Stomach (tissue), 9 donors: ENCODE measurements around the gene SHANK2. TPM values are rescaled to one million over a fixed set of nuclear protein-coding genes. Genes with fewer than 3 reads are reported as not detected.
A peak's percentile ranks its signal among the peaks of the same experiment; 100 is the strongest.

Experiments
- DNase-seq, 2 donors: peaks; one replicate each; pipeline versions ENCODE4 v3.0.0 to v3.0.0-alpha.2; 2013 to 2019
- H3K27ac ChIP-seq, 5 donors: fragments of 200-600 bp in 4 of 5; sonication (generic) in 4 of 5; one replicate each; pipeline ENCODE4 v1.5.1; 2013 to 2019; ENCODE audit warnings: mild to moderate bottlenecking in 1 of 5, moderate library complexity in 1 of 5
- H3K27me3 ChIP-seq, 3 donors: fragments of 200-600 bp; sonication (generic); one replicate each; pipeline ENCODE4 v1.5.1; 2017 to 2019; ENCODE audit warnings: mixed run types in 1 of 3
- H3K36me3 ChIP-seq, 4 donors: fragments of 200-600 bp; sonication (generic); 1 replicate in 3 of 4; 2 replicates in 1 of 4; pipeline ENCODE4 v1.5.1; 2016 to 2019
- H3K4me1 ChIP-seq, 4 donors: fragments of 200-600 bp; sonication (generic); one replicate each; pipeline ENCODE4 v1.5.1; 2016 to 2019
- H3K4me3 ChIP-seq, 4 donors: fragments of 200-600 bp; sonication (generic) in 3 of 4; one replicate each; pipeline ENCODE4 v1.5.1; 2016 to 2019; ENCODE audit warnings: mild to moderate bottlenecking in 1 of 4
- H3K9me3 ChIP-seq, 4 donors: fragments of 200-600 bp; sonication (generic); one replicate each; pipeline ENCODE4 v1.5.1; 2016 to 2019
- EP300 ChIP-seq: sonication (generic); formaldehyde crosslinking; IDR thresholded peaks from one replicate; pipeline ENCODE4 v1.6.1; 2017; ENCODE audit warnings: antibody characterized with exemption
- POLR2A ChIP-seq, 4 donors: fragments of 450-650 bp; IDR thresholded peaks; one replicate each; pipeline ENCODE4 v1.6.1; 2016; ENCODE audit warnings: antibody characterized with exemption in 4 of 4, control low read depth in 2 of 4, mild to moderate bottlenecking in 1 of 4, moderate library complexity in 1 of 4
- POLR2AphosphoS5 ChIP-seq, 3 donors: sonication (generic); formaldehyde crosslinking; IDR thresholded peaks; one replicate each; pipeline ENCODE4 v1.6.1; 2016; ENCODE audit warnings: antibody characterized with exemption in 3 of 3
- WGBS, 5 donors: extraction: QIAGEN DNeasy Blood & Tissue Kit in 3 of 5; methylation state at CpG; one replicate each; pipeline versions ENCODE4 v1.1.5 to v1.1.7; 2013 to 2018; 5-methylcytosine and 5-hydroxymethylcytosine counted together
- intact Hi-C: fragments of 100-400 bp; cut with DNase I; formaldehyde crosslinking; loops from one replicate; pipeline ENCODE4 v1.15.1; 2023; ENCODE audit warnings: low total_unique reads
- polyA plus RNA-seq, 3 donors: library from polyadenylated mRNA; stranded (reverse); fragments of 200-250 nt; gene quantifications; one replicate each; pipeline ENCODE4 v1.2.3, GENCODE V29; 2013
- total RNA-seq, 5 donors: library from RNA; depleted of rRNA; stranded (reverse); fragments of >200 nt; gene quantifications; one replicate each; pipeline versions ENCODE4 v1.1.0 to v1.2.3, GENCODE V29; 2014 to 2016
- TF ChIP-seq, protein P1 (sequence below), 7 experiments: fragments of 450-650 bp in 4 of 7; fragments of 200-600 bp in 3 of 7; sonication (generic) in 3 of 7; IDR thresholded peaks; one replicate each; pipeline ENCODE4 v1.5.1; 2016 to 2019; ENCODE audit warnings: antibody characterized with exemption in 7 of 7, control low read depth in 2 of 7, mild to moderate bottlenecking in 1 of 7
- donor health status: healthy with polysubstance abuse.
- donor health status: Bipolar disorder and iron deficiency.
- donor health status: healthy.

Gene SHANK2
- total and polyA plus RNA-seq, 8 donors, result 1.6 to 126 (median 47.1) TPM

DNA sequence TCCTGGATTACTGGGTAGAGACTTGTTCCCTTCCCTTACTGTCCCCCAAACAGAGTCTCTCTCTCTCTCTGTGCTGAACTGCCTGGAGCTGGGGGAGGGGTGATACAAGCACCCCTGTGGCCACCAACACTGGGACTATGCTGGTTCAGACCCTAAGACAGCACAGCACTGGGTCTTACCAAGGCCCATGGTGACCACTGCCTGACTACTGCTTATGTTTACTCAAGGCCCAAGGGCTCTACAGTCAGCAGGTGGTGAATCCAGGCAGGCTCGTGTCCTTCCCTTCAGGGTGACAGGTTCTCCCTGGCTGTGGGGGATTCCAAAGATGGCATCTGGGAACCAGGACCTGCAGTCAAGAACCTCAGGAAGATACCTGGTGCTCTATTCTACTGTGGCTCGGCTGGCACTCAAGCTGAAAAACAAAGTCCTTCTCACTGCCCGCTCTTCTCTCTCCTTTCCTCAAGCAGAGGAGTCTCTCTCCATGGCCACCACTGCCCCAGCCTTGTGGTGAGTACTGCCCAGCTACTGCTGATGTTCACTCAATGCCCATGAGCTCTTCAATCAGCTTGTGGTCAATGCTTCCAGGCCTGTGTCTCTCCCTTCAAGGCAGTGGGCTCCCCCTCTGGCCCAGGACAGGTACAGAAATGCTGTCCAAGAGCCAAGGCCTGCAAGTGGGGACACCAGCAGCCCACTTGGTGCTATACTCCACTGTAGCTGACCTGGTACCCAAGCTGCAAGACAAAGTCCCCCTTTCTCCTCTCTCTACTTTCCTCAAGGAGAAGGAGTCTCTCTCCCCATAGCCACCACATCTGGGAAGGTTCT is 41.8 kb upstream of the SHANK2 start:
- Histone ChIP-seq H3K27me3 (no peaks in the 10 kb centered on the region), H3K36me3 (no peaks in the 10 kb centered on the region), H3K4me1 (peaks cover 3 to 7% (median 4%) of the 10 kb centered on the region in 4 donors), H3K4me3 (no peak overlapping the region), H3K9me3 (peaks cover 0 to 19% (median 13%) of the 10 kb centered on the region in 4 donors), H3K27ac (no peak overlapping the region)
- WGBS, 5 donors, result 74 to 92% (median 91%) methylated on average over 3 of the region's 3 CpGs
- intact Hi-C loops, result no loop called here
- TF ChIP-seq EP300, result no peak
- no peak for TF ChIP-seq POLR2AphosphoS5 (IDR thresholded peaks at IDR 0.05)
- no peak for TF ChIP-seq POLR2A (IDR thresholded peaks at IDR 0.05)
- TF ChIP-seq, protein P1, sequence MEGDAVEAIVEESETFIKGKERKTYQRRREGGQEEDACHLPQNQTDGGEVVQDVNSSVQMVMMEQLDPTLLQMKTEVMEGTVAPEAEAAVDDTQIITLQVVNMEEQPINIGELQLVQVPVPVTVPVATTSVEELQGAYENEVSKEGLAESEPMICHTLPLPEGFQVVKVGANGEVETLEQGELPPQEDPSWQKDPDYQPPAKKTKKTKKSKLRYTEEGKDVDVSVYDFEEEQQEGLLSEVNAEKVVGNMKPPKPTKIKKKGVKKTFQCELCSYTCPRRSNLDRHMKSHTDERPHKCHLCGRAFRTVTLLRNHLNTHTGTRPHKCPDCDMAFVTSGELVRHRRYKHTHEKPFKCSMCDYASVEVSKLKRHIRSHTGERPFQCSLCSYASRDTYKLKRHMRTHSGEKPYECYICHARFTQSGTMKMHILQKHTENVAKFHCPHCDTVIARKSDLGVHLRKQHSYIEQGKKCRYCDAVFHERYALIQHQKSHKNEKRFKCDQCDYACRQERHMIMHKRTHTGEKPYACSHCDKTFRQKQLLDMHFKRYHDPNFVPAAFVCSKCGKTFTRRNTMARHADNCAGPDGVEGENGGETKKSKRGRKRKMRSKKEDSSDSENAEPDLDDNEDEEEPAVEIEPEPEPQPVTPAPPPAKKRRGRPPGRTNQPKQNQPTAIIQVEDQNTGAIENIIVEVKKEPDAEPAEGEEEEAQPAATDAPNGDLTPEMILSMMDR (IDR thresholded peaks at IDR 0.05), result no peak
- peak in 1 of 2 donors; percentile 18 for DNase-seq

DNA sequence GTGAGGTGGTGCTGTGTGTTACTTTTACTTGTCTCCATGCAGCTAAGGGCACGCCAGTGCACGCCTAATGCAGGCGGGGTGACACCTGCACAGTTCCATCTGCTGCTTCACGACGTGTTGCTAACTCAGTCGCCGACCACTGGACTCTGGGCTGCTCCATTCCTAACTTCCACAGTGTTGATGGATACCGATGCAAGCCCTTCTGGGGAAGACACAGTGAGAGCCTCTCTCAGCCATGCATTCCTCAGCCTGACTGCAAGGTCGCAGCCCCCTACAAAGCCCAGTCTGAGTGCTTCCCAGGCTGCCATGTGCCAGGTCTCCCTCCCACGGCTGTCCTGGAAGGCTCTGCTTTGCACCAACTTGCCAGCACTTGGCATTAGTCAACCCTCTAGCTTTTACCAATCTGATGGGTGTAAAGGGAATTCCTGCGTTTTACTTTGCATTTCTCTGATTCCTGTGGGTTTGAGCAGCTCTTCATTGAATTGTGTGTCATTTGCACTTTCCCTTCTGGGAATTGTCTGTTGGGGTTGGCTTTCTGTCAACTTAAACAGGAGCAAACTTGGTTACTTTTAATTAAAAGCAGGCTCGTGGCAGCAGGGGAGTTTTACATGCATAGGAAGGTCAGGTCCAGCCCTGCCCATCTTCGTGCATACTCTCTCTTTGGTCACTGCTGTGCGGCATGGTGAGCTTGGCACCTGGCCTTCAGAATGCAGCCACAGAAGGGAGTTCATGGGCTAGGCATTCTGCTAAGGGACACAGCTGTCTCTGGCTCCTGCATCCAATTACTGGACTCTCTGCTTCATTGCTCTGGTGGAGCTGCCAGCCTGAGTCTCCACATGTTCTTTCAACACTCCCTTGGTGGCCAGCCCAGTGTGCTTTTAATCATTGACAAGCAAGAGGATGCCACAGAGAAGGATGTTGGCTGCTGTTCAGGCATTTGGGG is 34.6 kb upstream of the SHANK2 start:
- no peak overlapping the region for H3K4me3 ChIP-seq
- H3K4me1 ChIP-seq, result peaks cover 7 to 21% (median 19%) of the 10 kb centered on the region in 4 donors
- intact Hi-C loops, result no loop called here
- peak; percentile 29 to 74 for DNase-seq
- 52 to 58% (median 56%) methylated on average over 13 to 14 of the region's 14 CpGs for WGBS, 5 donors
- peaks cover 0 to 20% (median 14%) of the 10 kb centered on the region in 4 donors for H3K9me3 ChIP-seq
- no peaks in the 10 kb centered on the region for H3K36me3 ChIP-seq
- TF ChIP-seq EP300 (no peak), POLR2A (IDR thresholded peaks at IDR 0.05) (no peak), POLR2AphosphoS5 (IDR thresholded peaks at IDR 0.05) (no peak)
- TF ChIP-seq, protein P1 (IDR thresholded peaks at IDR 0.05), result no peak
- H3K27me3 ChIP-seq, result peaks cover 0 to 7% (median 0%) of the 10 kb centered on the region in 3 donors
- H3K27ac ChIP-seq, result no peak overlapping the region

DNA sequence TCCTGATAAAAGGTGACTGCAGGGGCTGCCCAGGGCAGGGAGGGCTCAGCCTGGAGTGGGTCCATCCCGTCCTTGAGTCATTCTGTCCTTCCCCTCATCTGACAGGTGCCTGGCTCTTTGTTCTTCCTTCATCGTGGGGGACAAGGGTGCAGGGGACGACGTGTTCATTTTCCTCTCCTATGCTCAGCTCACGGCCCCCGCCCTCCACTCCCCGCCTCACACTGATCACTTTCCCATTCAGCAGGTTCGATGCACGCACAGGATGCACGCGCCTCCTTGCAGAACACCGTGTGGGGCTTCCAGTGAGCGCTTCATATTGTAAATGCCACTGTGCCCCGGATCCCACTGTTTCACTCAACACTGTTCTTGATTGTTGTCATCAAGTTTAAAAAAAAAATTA is 32.7 kb upstream of the SHANK2 start:
- Histone ChIP-seq H3K9me3 (peaks cover 0 to 9% (median 3%) of the 10 kb centered on the region in 4 donors), H3K4me3 (no peak overlapping the region), H3K27me3 (peaks cover 0 to 7% (median 0%) of the 10 kb centered on the region in 3 donors), H3K27ac (no peak overlapping the region), H3K4me1 (peaks cover 7 to 21% (median 19%) of the 10 kb centered on the region in 4 donors), H3K36me3 (no peaks in the 10 kb centered on the region)
- intact Hi-C loops, result no loop called here
- 79 to 97% (median 88%) methylated on average over 14 of the region's 14 CpGs for whole genome bisulfite sequencing, 5 donors
- DNase-seq, result peak in 1 of 2 donors; percentile 15
- TF ChIP-seq, protein P1 (IDR thresholded peaks at IDR 0.05), result no peak
- no peak for TF ChIP-seq EP300

DNA sequence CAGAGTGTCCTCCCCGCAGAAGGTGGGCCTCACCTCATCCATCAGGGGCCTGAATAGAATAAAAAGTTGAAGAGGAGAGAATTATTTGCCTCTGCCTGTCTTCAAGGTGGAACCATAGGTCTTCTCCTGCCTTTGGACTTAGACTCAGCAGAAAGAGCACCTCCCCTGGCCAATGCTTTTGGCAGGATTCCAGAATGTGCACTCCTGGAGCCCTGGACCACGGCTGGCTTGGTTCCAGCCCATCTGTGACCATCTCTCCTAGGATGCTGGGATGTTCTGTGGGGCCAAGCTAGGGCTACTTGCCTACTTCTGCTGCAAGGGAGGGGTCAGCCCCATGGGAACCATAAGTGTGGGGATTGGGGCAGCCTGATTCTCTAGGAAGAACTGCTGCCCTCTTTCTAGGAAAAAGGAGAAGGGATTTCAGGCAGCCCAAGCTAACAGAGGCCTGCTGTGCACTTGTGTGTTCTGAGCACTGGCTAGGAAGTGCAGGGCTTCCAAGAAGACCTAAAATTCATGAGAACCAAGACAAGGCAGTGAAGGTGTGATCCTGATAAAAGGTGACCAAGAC is 32.2 kb upstream of the SHANK2 start:
- H3K27ac ChIP-seq, result peak overlapping the region; percentile 78 to 82 (median 80)
- TF ChIP-seq, protein P1 (IDR thresholded peaks at IDR 0.05), result no peak
- TF ChIP-seq EP300, result no peak
- no peak for TF ChIP-seq POLR2AphosphoS5 (IDR thresholded peaks at IDR 0.05)
- no peak for TF ChIP-seq POLR2A (IDR thresholded peaks at IDR 0.05)
- 42 to 53% (median 46%) methylated on average over 2 of the region's 2 CpGs for WGBS, 5 donors
- no peaks in the 10 kb centered on the region for H3K36me3 ChIP-seq
- H3K9me3 ChIP-seq, result peaks cover 0 to 7% (median under 1%) of the 10 kb centered on the region in 4 donors
- DNase-seq, result peak; percentile 54 to 78
- H3K4me3 ChIP-seq, result peak overlapping the region in 3 of 4 donors; percentile 11 to 24 (median 18)
- intact Hi-C loops, result no loop called here
- H3K4me1 ChIP-seq, result peaks cover 7 to 21% (median 19%) of the 10 kb centered on the region in 4 donors
- H3K27me3 ChIP-seq, result peaks cover 0 to 7% (median 0%) of the 10 kb centered on the region in 3 donors
